ENCODE results near the gene SIRT4. TPM values are rescaled to one million over a fixed set of nuclear protein-coding genes. Genes with fewer than 3 reads are reported as not detected.

The SIRT4 gene
- total and polyA plus RNA-seq, 5 donors from 2014 or later: 0.79 to 2.8 (median 1.2) TPM; not detected in 1

Other genes with a start within 250 kb of the SIRT4 start
- gene RAB35, start 185.6 kb upstream of the SIRT4 start, total RNA-seq: 85.5 TPM
- gene RAB35, start 185.6 kb upstream of the SIRT4 start, polyA plus RNA-seq: 10 to 100 TPM; 25.2 to 37.0 (median 27.1) TPM
- 115 TPM for gene GCN1, start 107.6 kb upstream of the SIRT4 start, total RNA-seq
- gene GCN1, start 107.6 kb upstream of the SIRT4 start, polyA plus RNA-seq: 10 to 100 TPM; 17.0 to 27.5 (median 20.9) TPM
- gene RPLP0, start 101.2 kb upstream of the SIRT4 start, total RNA-seq: 1,127 TPM
- gene RPLP0, start 101.2 kb upstream of the SIRT4 start, polyA plus RNA-seq: 1,000 to 10,000 TPM in 3 of 4 donors, 100 to 1,000 TPM in 1; 998 to 1,871 (median 1,438) TPM
- 205 TPM for gene PXN, start 36.6 kb upstream of the SIRT4 start, total RNA-seq
- gene PXN, start 36.6 kb upstream of the SIRT4 start, polyA plus RNA-seq: 10 to 100 TPM; 64.3 to 89.5 (median 73.5) TPM
- gene RNU4-2, start 10.4 kb upstream of the SIRT4 start, total RNA-seq: 12,754 TPM
- 100 to 1,000 TPM in 1 of 4 donors, 10 to 100 TPM in 1, not detected in 2; 49.3 to 132 TPM for gene RNU4-2, start 10.4 kb upstream of the SIRT4 start, polyA plus RNA-seq
- 1,793 TPM for gene RNU4-1, start 9.1 kb upstream of the SIRT4 start, total RNA-seq
- not detected for gene RNU4-1, start 9.1 kb upstream of the SIRT4 start, polyA plus RNA-seq
- gene PLA2G1B, start 25.5 kb downstream of the SIRT4 start, total RNA-seq: not detected
- gene PLA2G1B, start 25.5 kb downstream of the SIRT4 start, polyA plus RNA-seq: under 1 TPM in 1 of 4 donors, not detected in 3; 0.44 TPM
- gene MSI1, start 66.8 kb downstream of the SIRT4 start, total RNA-seq: not detected
- gene MSI1, start 66.8 kb downstream of the SIRT4 start, polyA plus RNA-seq: not detected
- gene COX6A1, start 135.8 kb downstream of the SIRT4 start, total RNA-seq: 169 TPM
- gene COX6A1, start 135.8 kb downstream of the SIRT4 start, polyA plus RNA-seq: 1,000 to 10,000 TPM in 2 of 4 donors, 100 to 1,000 TPM in 2; 939 to 1,218 (median 1,022) TPM
- gene TRIAP1, start 144.1 kb downstream of the SIRT4 start, total RNA-seq: 19.2 TPM
- 10 to 100 TPM; 43.6 to 61.1 (median 47.6) TPM for gene TRIAP1, start 144.1 kb downstream of the SIRT4 start, polyA plus RNA-seq
- gene GATC, start 144.1 kb downstream of the SIRT4 start, total RNA-seq: 30.2 TPM
- 10 to 100 TPM; 13.7 to 19.9 (median 16.9) TPM for gene GATC, start 144.1 kb downstream of the SIRT4 start, polyA plus RNA-seq
- 138 TPM for gene SRSF9, start 167.4 kb downstream of the SIRT4 start, total RNA-seq
- gene SRSF9, start 167.4 kb downstream of the SIRT4 start, polyA plus RNA-seq: 100 to 1,000 TPM; 167 to 193 (median 191) TPM
- gene DYNLL1, start 193.8 kb downstream of the SIRT4 start, total RNA-seq: 99.0 TPM
- 100 to 1,000 TPM; 480 to 692 (median 547) TPM for gene DYNLL1, start 193.8 kb downstream of the SIRT4 start, polyA plus RNA-seq
- 11.5 TPM for gene COQ5, start 226.8 kb downstream of the SIRT4 start, total RNA-seq
- 10 to 100 TPM; 40.4 to 67.4 (median 45.9) TPM for gene COQ5, start 226.8 kb downstream of the SIRT4 start, polyA plus RNA-seq
- gene RNF10, start 232.0 kb downstream of the SIRT4 start, total RNA-seq: 434 TPM
- gene RNF10, start 232.0 kb downstream of the SIRT4 start, polyA plus RNA-seq: 100 to 1,000 TPM; 106 to 150 (median 114) TPM

Data from CD4-positive, CD25-positive, alpha-beta regulatory T cell (primary cell).